HG03135 (cell line): ENCODE measurements around the gene C21orf91.
"Not testable (repeated sequence)": the region's sequence is repeated elsewhere in the genome, so short reads cannot be mapped to it uniquely, and the experiment has no call there.

Source experiments
- ATAC-seq: cut with Tn5 transposase; IDR thresholded peaks from one replicate; pipeline ENCODE4 v1.9.1; 2021; ENCODE audit warnings: mild to moderate bottlenecking, moderate library complexity; ENCODE audit not compliant: unreplicated experiment

C21orf91 gene

DNA sequence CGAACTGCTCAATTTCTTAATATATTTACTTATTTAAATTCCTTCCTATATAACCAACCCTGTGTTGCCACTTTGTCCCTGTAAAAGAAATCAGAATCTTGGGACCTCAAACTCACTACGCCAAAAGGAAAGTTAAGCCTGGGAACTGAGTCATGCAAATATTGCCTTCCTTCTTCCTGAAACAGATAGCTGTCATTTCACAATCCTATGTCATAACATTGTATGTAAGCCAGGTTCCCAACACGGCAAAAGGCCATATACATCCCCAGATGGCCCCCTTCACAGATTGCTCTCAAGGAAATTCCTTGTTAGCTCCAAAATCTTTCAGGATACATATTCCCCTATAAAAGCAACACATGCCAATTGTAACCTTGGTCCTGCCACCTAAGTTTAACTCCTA, 39.7 kb downstream of the C21orf91 start:
- ATAC-seq: no peak

DNA sequence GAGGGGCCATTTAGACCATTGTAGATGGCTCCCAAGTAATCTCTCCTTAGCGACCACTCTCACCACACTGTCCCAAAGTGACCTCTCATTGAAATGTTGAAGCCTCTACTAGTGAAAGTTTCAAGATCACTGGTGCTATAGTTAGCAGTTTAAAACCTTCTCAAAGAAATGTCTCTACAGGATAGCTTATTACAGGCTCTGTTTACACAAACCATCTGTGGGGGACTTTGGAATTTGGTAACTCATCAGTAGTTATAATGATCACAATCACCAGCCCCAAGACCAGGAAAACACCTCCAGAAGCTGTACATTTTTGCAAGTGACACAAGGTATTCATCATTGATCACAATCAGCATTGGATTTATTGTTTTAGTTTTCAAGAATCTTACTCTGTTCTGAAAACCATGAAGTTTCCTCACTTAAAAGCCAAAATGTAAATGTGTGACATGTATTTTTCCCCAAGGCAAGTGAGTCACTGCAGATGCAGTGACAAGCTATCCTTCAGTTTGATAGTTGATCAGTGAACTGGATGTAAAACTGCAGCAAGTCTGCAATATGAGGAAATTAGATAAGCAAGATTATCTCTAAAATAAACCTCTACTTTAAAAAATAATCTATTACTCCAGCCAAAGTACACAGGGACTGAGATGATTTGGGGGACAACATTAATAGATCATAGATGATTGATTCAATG, 41.9 kb downstream of the C21orf91 start:
- no peak for ATAC-seq

DNA sequence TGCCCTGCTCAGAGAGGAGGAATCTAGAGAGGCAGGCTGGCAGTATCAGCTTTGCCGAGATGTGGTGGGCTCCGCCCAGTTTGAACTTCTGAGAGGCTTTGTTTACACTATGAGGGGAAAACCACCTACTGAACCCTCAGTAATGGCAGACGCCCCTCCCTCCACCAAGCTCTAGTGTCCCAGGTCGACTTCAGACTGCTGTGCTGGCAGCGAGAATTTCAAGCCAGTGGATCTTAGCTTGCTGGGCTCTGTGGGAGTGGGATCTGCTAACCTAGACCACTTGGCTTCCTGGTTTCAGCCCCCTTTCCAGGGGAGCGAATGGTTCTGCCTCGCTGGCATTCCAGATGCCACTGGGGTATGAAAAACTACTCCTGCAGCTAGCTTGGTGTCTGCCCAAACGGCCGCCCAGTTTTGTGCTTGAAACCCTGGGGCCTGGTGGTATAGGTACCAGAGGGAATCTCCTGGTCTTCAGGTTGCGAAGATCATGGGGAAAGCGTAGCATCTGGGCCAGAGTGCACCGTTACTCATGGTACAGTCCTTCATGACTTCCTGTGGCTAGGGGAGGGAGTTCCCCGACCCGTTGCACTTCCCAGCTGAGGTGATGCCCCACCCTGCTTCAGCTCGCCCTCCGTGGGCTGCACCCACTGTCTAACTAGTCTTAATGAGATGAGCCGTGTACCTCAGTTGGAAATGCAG, 43.6 kb downstream of the C21orf91 start:
- no peak for ATAC-seq

DNA sequence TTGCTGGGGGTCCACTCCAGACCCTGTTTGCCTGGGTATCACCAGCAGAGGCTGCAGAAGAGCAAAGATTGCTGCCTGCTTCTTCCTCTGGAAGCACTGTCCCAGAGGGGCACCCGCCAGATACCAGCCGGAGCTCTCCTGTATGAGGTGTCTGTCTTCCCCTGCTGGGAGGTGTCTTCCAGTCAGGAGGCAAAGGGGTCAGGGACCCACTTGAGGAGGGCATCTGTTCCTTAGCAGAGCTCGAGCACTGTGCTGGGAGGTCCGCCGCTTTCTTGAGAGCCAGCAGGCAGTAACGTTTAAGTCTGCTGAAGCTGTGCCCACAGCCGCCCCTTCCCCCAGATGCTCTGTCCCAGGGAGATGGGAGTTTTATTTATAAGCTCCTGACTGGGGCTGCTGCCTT, 44.1 kb downstream of the C21orf91 start:
- not testable (repeated sequence) for ATAC-seq

DNA sequence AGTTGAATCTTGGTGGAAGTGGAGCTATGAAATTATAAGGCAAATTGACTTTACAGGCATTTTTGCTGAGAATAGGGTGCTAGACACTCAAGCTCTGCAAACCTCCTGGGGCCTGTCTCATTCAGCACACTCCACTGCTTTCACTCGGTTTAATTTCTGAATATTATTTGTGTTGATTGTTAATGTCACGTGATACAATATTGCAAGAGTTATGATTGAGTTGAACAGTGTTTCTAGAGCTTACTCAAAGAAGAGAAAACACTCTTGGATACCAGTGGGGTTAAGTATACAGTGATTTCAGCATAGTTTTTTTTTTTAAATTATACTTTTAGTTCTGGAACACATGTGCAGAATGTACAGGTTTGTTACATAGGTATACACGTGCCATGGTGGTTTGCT, 49.7 kb downstream of the C21orf91 start:
- no peak for ATAC-seq

DNA sequence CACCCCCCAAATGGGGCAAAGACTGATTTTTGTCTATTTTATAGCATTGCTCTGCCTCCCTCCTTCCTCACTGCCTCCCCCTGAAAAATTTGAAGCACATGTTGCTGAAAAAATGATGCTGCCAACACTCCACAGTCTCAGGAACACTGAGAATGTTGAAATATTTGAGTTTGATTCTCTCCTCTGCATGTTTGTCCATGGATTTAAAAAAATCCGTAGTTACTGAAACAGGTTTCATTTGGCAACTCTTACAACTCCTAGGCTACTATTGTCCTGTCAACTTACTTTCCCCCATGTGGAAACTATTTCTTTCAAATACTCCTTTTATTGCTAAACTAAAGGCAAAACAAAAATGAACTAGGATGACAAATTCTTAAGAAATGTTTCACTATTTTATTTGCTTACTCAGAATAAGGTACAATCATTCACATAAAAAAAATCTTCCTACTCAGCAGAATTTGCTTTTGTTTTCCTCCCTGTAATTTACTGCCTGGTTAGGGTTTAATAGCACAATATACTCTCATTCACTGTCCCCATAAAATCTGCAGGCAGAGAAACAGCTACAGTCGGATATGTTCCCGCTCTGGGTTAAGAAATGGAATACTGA, 50.2 kb downstream of the C21orf91 start:
- ATAC-seq: no peak

DNA sequence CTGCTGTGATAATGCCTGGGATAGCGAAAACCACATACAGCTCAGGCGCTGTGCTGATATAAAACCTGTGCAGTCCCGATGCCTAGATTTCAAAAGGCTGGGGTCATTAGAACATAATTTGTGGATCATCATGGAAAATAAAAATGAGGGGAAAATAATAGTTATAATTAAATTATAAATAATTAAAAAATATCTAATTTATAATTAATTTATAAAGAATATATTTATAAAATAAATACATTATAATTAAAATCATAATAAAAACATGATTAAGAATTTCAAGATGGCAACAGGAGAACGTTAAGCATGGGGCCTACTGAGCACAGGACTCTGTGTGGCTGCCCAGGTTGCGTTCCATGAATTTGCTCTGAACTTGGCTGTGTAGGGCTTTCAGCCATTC, 53.9 kb downstream of the C21orf91 start:
- ATAC-seq: no peak

DNA sequence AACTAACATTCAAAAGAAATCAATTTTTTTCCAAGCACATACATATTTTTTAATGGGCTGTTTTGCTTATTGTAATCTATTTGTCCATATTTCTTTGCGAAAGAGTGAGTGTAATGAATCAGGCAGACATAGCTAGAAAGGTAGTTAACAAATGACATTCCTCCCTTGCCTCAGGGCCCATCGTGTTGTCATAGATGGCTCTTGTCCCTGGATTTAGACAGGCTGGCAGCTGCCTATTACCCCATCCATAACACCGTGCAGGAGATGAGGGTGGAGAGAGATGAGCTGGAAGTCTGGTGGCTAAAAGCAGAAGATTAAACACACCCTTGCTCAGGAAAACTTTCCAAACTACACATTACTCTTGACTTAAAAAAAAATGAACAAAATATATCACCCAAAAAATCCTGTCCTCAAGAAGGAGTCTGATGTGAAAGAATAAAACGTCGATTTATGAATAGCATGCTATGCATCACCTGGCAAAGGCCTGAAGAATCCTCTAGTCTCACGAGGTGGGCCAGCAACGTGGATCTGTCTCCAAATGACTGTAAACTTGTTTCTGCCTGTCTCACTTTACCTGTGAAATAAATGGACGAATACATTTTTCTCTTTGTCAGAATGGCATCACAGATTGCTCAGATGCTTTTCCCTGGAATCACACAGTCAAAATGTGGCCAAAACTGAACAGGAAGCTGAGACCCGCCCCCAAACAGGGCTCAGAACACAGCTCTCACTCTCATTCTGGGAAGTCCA, 55.7 kb downstream of the C21orf91 start:
- ATAC-seq: no peak

DNA sequence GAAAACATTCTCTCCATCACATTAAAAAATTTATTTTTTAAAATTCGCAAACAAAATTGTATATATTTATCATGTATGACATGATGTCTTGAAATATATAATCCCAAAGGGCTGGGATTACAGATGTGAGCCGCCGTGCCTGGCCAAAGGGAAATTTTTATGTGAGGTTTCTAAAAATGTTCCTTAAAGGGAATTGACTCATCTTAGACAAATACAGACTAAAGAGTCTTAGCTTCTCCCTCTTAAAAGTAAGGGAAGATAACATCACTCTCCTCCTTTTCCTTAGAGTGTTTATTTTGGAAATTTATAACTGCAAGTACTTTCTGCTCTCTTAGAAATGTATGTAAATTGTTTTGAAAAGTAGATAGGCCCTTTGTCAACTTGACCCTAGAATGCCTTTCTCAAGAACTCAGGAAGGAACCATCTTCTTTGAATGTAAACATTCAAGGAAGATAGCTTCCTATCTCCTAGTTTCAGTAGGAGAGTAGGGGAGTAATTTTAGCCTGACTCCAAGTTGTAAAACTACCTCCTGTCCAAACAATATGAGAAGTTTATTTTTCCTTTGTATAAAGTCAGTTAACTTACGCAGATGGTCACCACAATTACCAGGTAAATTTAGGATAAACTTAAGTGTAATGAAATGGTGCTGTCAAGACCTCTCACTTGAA, 59.5 kb downstream of the C21orf91 start:
- no peak for ATAC-seq

DNA sequence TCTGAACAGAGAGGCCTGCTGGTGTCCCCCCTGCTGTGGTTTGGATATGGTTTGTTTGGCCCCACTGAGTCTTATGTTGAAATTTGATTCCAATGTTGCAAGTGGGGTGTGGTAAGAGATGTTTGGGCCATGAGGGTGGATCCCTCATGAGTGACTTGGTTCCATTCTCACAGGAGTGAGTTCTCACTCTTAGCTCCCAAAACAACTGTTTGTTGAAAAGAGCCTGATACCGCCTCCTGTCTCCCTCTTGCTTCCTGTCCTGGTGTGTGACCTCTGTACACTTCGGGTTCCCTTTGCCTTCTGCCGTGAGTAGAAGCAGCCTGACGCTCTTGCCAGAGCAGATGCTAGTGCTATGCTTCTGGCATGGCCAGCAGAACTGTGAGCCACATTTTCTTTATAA, 60.5 kb downstream of the C21orf91 start:
- ATAC-seq: no peak

DNA sequence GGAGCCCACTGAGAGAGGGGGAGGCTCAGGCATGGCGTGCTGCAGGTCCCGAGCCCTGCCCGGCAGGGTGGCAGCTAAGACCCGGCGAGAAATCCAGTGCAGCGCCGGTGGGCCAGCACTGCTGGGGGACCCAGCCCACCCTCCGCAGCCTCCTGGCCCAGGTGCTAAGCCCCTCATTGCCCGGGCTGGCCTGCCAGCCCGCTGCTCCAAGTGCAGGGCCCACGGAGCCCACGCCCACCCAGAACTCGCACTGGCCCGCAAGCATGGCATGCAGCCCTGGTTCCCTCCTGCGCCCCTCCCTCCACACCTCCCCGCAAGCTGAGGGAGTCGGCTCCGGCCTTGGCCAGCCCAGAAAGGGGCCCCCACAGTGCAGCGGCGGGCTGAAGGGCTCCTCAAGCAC, 61.5 kb downstream of the C21orf91 start:
- no peak for ATAC-seq

DNA sequence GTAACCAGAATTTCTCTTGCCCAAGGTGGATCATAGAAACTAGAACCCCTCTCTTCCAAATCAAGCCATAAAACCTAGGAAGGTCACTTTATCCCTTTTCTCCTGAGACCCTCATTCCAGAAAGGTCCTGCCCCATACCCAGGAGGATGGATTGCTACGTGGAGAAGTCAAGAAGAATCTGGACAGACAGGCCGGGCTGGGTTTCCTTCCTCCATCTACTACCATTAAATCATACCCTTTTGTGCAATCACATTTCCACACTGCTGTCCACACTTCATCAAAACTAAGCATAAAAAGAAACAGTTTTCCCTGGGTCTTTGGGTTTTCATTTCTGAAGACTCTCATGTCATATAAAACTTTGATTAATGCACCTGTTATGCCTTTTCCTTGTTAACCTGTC, 65.4 kb downstream of the C21orf91 start:
- ATAC-seq: no peak

DNA sequence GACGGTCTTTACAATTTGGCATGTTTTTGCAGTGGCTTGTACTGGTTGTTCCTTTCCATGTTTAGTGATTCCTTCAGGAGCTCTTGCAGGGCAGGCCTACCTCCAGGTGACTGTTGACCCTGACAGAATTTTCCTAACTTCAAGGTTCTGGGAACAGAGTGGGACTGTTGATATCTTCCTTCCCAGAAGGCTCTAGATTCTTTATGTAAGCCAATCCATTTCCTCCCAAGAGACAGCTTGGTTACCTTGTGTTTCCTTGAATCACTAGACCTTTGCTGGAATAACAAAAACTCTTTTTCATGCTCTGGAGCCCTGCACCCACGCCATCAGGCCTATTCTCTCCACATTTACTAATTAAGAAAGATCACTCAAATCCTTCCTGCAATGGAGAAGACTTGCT, 67.0 kb downstream of the C21orf91 start:
- ATAC-seq: no peak

DNA sequence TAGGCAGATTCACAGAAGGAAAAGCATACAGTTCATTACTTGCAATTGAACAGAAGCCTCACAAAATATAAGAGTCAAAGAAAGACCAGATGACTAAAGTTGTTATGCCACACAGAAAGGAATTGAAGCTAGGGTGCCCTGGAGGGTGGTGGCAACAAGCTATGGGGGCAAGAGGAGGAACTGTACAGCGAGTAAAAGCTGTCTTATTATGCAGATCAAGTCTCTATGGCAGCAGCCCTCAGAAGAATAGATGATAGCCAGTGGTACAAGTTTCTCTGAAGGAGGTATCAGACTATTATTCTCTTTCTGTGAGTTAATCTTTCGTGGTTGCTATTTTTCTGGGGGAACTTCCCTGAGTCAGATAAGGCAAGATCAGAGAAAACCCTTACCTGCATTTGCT, 72.2 kb downstream of the C21orf91 start:
- ATAC-seq: no peak

DNA sequence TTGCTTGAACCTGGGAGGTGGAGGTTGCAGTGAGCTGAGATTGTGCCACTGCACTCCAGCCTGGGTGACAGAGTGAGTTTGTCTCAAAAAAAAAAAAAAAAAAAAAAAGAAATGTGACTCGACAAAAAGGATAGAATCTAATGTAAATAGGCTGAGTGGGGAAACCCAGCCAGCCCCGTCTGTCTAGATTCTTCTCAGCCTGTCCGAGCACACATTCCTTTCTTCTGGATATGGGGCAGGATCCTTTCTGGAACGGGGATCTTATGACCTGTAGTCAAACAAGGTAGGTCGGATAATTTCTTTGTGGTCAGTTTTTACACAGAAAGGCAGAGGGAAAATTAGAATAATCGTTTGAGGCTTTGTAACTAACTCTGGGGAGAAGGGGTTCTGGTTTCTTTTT, 74.1 kb downstream of the C21orf91 start:
- no peak for ATAC-seq

DNA sequence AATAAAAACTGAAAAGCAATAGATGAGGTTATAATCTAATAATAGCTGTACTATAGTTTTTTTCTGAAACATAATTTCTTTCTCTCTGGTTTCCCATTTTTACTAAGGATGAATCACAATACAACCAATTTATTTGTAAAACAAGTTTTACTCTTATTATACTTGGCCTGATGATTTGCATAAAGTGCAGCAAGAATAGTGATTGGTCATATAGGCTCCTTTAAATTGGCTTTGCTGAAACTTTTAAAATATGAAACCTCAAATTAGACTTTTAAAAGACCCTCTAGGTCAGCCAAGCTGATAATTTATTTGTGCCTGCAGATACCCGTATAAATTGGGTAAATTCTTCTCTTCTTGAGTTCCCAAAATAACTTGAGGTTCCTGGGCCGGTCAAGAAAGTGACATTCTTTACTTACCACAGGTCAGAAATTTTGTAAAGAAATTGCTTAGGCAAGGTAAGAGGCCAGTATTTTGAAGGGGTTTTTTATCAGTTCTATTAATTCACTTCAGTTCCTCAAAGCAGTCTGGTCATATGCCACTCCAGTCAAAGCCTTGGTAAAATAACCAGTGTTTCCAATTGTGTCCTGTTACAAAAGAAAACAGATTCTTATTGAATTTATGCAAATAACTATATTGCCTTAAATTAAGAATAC, 76.1 kb downstream of the C21orf91 start:
- ATAC-seq: no peak

DNA sequence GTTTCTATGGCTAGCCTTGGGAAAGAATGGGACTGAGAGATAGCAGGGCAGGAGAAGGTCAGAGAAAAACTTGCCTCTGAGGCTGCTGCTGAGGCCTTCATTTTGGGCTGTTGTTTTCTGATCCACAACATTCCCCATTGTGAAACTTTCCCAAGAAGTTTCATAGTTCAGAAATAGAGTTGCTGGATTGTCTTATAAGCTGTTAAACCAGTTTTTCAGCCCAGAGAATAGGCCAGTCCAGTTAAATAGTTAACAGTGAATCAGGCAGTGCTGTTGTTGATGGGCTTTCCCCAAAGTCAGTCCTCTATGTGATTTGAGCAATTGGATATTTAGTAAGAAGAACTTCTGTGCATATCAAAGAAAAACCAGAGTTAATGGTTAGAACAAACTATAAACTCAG, 77.0 kb downstream of the C21orf91 start:
- ATAC-seq: no peak
